ENCODE measurements around the gene ABHD12.

- TF ChIP-seq CTCF (IDR thresholded peaks at IDR 0.05) (no peak), POLR2A (IDR thresholded peaks at IDR 0.05) (no peak)
Observed at GRCh38 chr20:25292176-25292891, 98.3 kb downstream of the ABHD12 start.
